ENCODE measurements around the gene GJD4.

Gene GJD4

DNA sequence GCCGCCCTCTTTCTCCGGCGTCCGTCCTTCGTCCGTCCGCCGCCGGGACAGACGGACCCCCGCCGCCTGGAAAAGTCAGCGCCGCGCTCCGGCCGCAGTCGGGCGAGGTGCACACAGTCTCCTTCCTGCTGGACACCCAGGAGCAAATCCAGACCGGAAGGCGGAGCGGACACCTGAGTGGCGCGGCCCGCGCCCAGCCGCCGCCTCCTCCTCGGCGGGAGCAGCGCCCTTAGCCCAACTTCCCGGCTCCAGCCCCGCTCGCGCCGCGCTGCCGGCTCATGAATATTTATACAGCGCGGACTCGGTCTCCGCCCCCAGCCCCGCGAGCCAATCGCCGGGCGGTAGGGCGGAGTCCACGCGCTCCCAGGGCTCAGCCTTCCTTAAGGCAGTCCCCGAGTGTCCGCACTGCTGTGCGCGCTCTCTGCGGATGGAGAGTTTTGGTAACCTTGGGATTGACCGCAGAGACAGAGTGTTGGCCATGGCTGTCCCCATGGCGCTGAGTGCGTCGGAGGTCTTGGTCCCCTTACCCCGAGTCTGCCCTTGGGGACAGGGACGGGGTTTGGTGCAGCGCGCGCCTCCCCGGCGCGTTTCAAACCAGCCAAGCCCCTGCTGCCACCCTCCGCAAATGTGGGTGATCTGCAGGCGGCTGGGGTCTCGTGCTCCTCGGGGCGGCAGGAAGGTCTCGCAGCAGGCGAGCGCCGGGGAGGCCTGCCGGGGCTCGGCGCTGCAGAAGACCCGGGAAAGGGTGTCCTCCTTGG lies 37.1 kb downstream of the GJD4 start, which contains the start of gene FZD8:
TSS of gene FZD8 (minus strand) at position 262 of the 758 bp plus-strand sequence. CDS start 867 bp downstream, outside the sequence.
- ATAC-seq, result peak; percentile 93
- TF ChIP-seq RARB (CRISPR knock-in tag; IDR thresholded peaks at IDR 0.05) (no peak), ZC3H10 (CRISPR knock-in tag; IDR thresholded peaks at IDR 0.05) (no peak), ZNF70 (CRISPR knock-in tag; IDR thresholded peaks at IDR 0.05) (no peak), OSR1 (CRISPR knock-in tag; IDR thresholded peaks at IDR 0.05) (no peak), ESRRG (CRISPR knock-in tag; IDR thresholded peaks at IDR 0.05) (no peak)

DNA sequence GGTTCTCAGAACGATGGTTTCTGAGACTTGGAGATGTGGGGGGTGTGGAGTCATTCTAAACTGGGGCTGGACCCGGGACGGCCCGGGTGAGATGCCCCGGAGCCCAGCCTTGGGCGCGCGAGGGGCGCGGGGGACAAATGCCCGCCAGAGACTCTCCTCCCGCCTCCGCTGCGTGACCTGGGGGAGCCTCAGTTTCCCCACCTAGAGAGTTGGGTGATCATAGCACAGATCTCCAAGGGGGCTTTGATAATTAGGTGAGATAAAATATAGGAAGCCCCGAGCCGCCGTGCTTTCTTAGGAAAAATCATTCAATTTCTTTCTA lies 37.6 kb downstream of the GJD4 start:
- peak; percentile 10; the same call in 2 of the 3 replicates for ATAC-seq
- TF ChIP-seq PATZ1 (CRISPR knock-in tag; IDR thresholded peaks at IDR 0.05; ENCODE audit: borderline replicate concordance), result no peak
- TF ChIP-seq RARB (CRISPR knock-in tag; IDR thresholded peaks at IDR 0.05), result no peak

GRCh38 chr10:35643151-35644049 lies 38.3 kb downstream of the GJD4 start:
- ATAC-seq, result peak; percentile 28
- TF ChIP-seq TSHZ2 (CRISPR knock-in tag; IDR thresholded peaks at IDR 0.05) (no peak), ISL1 (CRISPR knock-in tag; IDR thresholded peaks at IDR 0.05) (no peak), BACH2 (CRISPR knock-in tag; IDR thresholded peaks at IDR 0.05; ENCODE audit: borderline replicate concordance) (no peak), ZFP3 (CRISPR knock-in tag; IDR thresholded peaks at IDR 0.05) (no peak), PATZ1 (CRISPR knock-in tag; IDR thresholded peaks at IDR 0.05; ENCODE audit: borderline replicate concordance) (no peak), RARB (CRISPR knock-in tag; IDR thresholded peaks at IDR 0.05) (no peak), ZNF565 (CRISPR knock-in tag; conservative IDR thresholded peaks at IDR 0.05; ENCODE audit: low read depth) (no peak), OSR1 (CRISPR knock-in tag; IDR thresholded peaks at IDR 0.05) (no peak), ZC3H10 (CRISPR knock-in tag; IDR thresholded peaks at IDR 0.05) (no peak), CREB5 (CRISPR knock-in tag; IDR thresholded peaks at IDR 0.05; ENCODE audit: low read depth) (no peak), ARNTL (CRISPR knock-in tag; IDR thresholded peaks at IDR 0.05; ENCODE audit: borderline replicate concordance, low read depth) (no peak)
- TF ChIP-seq, protein P1, sequence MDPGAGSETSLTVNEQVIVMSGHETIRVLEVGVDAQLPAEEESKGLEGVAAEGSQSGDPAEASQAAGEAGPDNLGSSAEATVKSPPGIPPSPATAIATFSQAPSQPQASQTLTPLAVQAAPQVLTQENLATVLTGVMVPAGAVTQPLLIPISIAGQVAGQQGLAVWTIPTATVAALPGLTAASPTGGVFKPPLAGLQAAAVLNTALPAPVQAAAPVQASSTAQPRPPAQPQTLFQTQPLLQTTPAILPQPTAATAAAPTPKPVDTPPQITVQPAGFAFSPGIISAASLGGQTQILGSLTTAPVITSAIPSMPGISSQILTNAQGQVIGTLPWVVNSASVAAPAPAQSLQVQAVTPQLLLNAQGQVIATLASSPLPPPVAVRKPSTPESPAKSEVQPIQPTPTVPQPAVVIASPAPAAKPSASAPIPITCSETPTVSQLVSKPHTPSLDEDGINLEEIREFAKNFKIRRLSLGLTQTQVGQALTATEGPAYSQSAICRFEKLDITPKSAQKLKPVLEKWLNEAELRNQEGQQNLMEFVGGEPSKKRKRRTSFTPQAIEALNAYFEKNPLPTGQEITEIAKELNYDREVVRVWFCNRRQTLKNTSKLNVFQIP (CRISPR knock-in tag; IDR thresholded peaks at IDR 0.05; ENCODE audit: borderline replicate concordance, low read depth), result no peak
